Measurements from ENCODE around the gene NTMT1. TPM values are rescaled to one million over a fixed set of nuclear protein-coding genes. Genes with fewer than 3 reads are reported as not detected.

NTMT1 gene
- total and polyA plus RNA-seq, 9 of the 15 experiments (the other 6 are each of a cell fraction or from before 2014, with no cell fraction given) = 42.1 to 116 (median 74.7) TPM

- TF ChIP-seq REST (IDR thresholded peaks at IDR 0.05; ENCODE audit: borderline replicate concordance) (no peak), REST (CRISPR knock-in tag; IDR thresholded peaks at IDR 0.05; ENCODE audit: low read depth) (no peak), MEF2A (IDR thresholded peaks at IDR 0.05; ENCODE audit: control insufficient read depth, low read depth, low read length) (no peak), ZBTB9 (CRISPR knock-in tag; IDR thresholded peaks at IDR 0.05) (no peak; the same call in 1 of the 2 replicates), SIRT6 (IDR thresholded peaks at IDR 0.05; ENCODE audit: low read depth, low read length) (no peak), ZNF121 (CRISPR knock-in tag; conservative IDR thresholded peaks at IDR 0.05) (no peak), CBX1 (IDR thresholded peaks at IDR 0.05; ENCODE audit: low read depth) (peak; percentile 20; the same call in 1 of the 2 replicates), BRCA1 (IDR thresholded peaks at IDR 0.05) (no peak), BRCA1 (CRISPR knock-in tag; IDR thresholded peaks at IDR 0.05) (no peak), E2F6 (IDR thresholded peaks at IDR 0.05; ENCODE audit: borderline replicate concordance in 1 of 2, extremely low read depth in 1 of 2, insufficient read depth in 1 of 2, insufficient read length in 1 of 2, low read depth in 1 of 2, low read length in 1 of 2, poor library complexity in 1 of 2, severe bottlenecking in 1 of 2) (peak; percentile 23 to 49), PPARD (CRISPR knock-in tag; IDR thresholded peaks at IDR 0.05) (no peak), KDM5B (IDR thresholded peaks at IDR 0.05; ENCODE audit: insufficient replicate concordance, low read depth, low read length) (peak; percentile 56), HBP1 (CRISPR knock-in tag; IDR thresholded peaks at IDR 0.05) (no peak)
These were observed 5.9 kb upstream of the NTMT1 start (continued) for GRCh38 chr9:129619787-129620668.

Data from K562 (cell line).